ENCODE results near the gene EHBP1.

The EHBP1 gene

DNA sequence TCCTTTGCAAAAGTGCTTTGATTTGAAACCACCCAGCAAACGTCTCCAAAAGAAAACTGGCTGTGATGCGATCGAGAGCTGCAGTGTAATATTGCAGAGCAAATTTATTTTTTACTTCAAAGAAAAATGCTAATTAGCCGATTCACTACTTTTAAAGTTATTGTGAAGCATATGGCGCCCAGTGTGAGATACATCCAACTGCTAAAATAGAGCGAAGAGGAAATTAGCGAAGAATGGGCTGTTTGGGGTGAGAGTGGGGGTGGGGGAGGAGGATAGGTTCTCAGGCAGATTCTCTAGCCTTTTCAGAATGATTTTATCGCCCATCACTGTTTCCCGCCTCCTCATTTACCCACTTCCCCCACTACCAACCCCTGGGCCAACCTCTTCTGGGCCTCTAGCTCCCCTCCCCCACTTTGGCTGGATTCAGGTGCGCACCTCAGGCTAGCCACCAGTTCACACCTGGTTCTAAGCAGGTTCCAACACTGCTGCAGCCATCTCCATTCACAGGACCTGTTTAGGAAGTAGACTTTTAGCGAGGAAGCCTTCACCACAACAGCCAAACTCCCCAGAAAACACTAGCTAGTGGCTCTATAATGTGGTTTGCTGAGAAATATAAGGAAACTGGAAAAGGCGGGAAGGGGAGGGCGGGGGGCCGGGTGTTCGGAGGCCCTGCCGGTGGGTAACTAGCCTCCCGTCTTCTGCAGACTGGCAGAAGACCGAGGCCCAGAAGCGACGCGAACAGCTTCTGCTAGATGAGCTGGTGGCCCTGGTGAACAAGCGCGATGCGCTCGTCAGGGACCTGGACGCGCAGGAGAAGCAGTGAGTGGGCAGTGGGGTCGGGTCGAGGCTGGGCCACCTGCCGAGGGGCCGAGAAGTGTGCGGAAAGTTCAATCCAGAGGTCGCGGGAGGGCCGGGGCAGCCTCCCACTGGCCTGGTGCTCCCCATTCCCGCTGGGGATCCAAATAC is 339.1 kb downstream of the EHBP1 start:
- TF ChIP-seq CEBPB (IDR thresholded peaks at IDR 0.05) (no peak), CREB1 (IDR thresholded peaks at IDR 0.05; ENCODE audit: low read depth) (no peak), TEAD4 (IDR thresholded peaks at IDR 0.05) (no peak), TCF12 (IDR thresholded peaks at IDR 0.05; ENCODE audit: low read depth) (no peak)
- TF ChIP-seq, protein P1, sequence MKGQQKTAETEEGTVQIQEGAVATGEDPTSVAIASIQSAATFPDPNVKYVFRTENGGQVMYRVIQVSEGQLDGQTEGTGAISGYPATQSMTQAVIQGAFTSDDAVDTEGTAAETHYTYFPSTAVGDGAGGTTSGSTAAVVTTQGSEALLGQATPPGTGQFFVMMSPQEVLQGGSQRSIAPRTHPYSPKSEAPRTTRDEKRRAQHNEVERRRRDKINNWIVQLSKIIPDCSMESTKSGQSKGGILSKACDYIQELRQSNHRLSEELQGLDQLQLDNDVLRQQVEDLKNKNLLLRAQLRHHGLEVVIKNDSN (IDR thresholded peaks at IDR 0.05): no peak

DNA sequence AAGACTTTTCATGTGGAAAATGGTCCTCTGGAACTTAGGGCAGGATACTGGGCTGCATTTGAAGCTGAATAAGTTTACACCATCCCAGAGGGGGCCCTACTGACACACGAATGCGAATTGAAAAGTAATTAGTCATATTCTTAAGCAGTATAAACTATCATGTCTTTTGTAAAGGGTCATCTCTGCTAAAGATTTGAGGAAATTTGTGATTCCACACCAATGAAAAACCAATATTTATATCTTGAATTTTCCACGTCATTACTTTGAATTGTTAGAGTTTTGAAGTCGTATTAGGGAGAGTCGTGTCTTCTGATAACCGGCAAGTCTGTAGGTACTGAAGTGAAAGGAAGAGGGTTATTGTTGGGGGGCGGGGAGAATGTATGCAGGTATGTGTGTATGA is 341.0 kb downstream of the EHBP1 start:
- TF ChIP-seq, protein P2, sequence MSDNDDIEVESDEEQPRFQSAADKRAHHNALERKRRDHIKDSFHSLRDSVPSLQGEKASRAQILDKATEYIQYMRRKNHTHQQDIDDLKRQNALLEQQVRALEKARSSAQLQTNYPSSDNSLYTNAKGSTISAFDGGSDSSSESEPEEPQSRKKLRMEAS (IDR thresholded peaks at IDR 0.05): no peak
- no peak for TF ChIP-seq TEAD4 (IDR thresholded peaks at IDR 0.05)
- TF ChIP-seq ZBTB7A (IDR thresholded peaks at IDR 0.05; ENCODE audit: low read depth): no peak
- no peak for TF ChIP-seq CREB1 (IDR thresholded peaks at IDR 0.05; ENCODE audit: low read depth)
- no peak for TF ChIP-seq YY1 (IDR thresholded peaks at IDR 0.05; ENCODE audit: low read depth)
- no peak for TF ChIP-seq NFIC (IDR thresholded peaks at IDR 0.05)
- TF ChIP-seq CEBPB (IDR thresholded peaks at IDR 0.05): no peak
- no peak for TF ChIP-seq RAD21 (IDR thresholded peaks at IDR 0.05; ENCODE audit: low read depth)
- no peak for TF ChIP-seq EP300 (IDR thresholded peaks at IDR 0.05; ENCODE audit: borderline replicate concordance)
- TF ChIP-seq FOXM1 (IDR thresholded peaks at IDR 0.05; ENCODE audit: borderline replicate concordance, low read depth): no peak
- TF ChIP-seq TCF12 (IDR thresholded peaks at IDR 0.05; ENCODE audit: low read depth): no peak
- TF ChIP-seq, protein P1 (IDR thresholded peaks at IDR 0.05): no peak
- TF ChIP-seq TAF1 (IDR thresholded peaks at IDR 0.05; ENCODE audit: low read depth): no peak
- TF ChIP-seq, protein P3, sequence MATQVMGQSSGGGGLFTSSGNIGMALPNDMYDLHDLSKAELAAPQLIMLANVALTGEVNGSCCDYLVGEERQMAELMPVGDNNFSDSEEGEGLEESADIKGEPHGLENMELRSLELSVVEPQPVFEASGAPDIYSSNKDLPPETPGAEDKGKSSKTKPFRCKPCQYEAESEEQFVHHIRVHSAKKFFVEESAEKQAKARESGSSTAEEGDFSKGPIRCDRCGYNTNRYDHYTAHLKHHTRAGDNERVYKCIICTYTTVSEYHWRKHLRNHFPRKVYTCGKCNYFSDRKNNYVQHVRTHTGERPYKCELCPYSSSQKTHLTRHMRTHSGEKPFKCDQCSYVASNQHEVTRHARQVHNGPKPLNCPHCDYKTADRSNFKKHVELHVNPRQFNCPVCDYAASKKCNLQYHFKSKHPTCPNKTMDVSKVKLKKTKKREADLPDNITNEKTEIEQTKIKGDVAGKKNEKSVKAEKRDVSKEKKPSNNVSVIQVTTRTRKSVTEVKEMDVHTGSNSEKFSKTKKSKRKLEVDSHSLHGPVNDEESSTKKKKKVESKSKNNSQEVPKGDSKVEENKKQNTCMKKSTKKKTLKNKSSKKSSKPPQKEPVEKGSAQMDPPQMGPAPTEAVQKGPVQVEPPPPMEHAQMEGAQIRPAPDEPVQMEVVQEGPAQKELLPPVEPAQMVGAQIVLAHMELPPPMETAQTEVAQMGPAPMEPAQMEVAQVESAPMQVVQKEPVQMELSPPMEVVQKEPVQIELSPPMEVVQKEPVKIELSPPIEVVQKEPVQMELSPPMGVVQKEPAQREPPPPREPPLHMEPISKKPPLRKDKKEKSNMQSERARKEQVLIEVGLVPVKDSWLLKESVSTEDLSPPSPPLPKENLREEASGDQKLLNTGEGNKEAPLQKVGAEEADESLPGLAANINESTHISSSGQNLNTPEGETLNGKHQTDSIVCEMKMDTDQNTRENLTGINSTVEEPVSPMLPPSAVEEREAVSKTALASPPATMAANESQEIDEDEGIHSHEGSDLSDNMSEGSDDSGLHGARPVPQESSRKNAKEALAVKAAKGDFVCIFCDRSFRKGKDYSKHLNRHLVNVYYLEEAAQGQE (IDR thresholded peaks at IDR 0.05; ENCODE audit: low read depth): no peak
- TF ChIP-seq EGR1 (IDR thresholded peaks at IDR 0.05): no peak

DNA sequence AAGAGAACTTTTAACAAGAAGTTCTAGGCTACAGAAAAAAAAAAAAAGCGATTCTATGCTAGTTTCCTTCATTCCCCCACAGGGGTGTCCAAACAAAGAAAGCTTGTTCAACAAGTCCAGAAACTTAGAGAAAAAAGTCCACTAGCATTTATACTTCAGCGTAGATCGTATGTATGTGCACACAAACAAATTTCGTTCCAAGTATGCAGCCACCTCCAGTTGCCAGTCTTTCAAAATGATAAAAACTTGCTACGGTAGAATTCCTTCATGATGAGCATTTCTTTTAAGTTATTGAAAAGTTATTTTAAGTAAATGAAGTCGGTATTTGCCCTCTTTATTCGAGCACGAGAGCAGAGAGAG is 341.4 kb downstream of the EHBP1 start:
- no peak for TF ChIP-seq EGR1 (IDR thresholded peaks at IDR 0.05)
- TF ChIP-seq ZBTB7A (IDR thresholded peaks at IDR 0.05; ENCODE audit: low read depth): no peak
- TF ChIP-seq YY1 (IDR thresholded peaks at IDR 0.05; ENCODE audit: low read depth): no peak
- no peak for TF ChIP-seq CEBPB (IDR thresholded peaks at IDR 0.05)
- TF ChIP-seq TCF12 (IDR thresholded peaks at IDR 0.05; ENCODE audit: low read depth): no peak
- TF ChIP-seq TEAD4 (IDR thresholded peaks at IDR 0.05): no peak
- TF ChIP-seq, protein P3 (IDR thresholded peaks at IDR 0.05; ENCODE audit: low read depth): no peak
- TF ChIP-seq RAD21 (IDR thresholded peaks at IDR 0.05; ENCODE audit: low read depth): no peak
- TF ChIP-seq CREB1 (IDR thresholded peaks at IDR 0.05; ENCODE audit: low read depth): no peak
- TF ChIP-seq, protein P1 (IDR thresholded peaks at IDR 0.05): no peak
- TF ChIP-seq, protein P2 (IDR thresholded peaks at IDR 0.05): no peak
- TF ChIP-seq TAF1 (IDR thresholded peaks at IDR 0.05; ENCODE audit: low read depth): no peak
- TF ChIP-seq NFIC (IDR thresholded peaks at IDR 0.05): no peak
- no peak for TF ChIP-seq FOXM1 (IDR thresholded peaks at IDR 0.05; ENCODE audit: borderline replicate concordance, low read depth)
- TF ChIP-seq EP300 (IDR thresholded peaks at IDR 0.05; ENCODE audit: borderline replicate concordance): no peak

DNA sequence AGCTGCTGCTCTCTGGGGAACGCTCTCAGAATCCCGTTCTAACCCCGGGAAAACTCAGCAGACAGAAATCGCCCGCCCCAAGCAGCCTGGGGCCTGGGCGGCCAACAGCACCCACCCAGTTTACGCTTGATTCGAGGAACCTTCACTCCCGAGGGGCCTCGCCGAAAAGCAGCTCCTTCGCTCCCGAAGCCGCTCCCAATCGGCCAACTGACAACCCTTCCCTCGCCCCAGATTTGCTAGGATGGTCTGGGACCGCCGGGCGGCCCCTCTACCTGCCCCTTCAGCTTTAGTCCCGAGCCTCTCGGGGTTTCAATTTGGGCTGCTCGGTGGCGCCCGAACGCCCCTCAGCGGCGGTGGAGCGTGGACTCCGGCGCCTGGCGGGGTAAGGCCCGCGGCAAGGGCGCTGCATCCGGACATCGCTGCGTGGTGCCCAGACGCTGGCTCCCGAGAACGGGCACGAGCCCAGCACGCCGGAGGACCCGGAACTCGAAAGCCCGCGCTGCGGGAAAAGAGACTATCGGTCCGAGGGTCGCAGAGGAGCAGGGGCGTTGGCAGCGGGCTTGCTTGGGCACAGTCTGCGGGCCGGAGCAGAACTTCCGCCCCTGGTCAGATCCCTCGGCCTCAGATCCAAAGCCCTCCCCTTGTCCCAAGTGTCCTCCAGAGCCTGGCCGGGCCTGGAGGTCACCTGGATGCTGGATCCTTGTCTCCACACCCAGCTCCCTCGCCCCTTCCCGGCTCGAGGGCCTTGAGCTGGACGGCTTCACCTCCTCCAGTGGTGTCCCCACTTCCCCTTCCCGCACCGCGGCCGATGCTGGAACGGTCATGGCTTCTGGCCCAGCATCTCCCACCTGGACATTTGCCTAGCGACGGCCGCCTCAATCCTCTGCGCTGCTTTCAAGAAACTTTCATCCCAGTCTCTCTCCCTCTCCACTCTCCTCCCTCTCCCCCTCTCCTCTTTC is 342.1 kb downstream of the EHBP1 start:
- TF ChIP-seq CEBPB (IDR thresholded peaks at IDR 0.05) (no peak), NFIC (IDR thresholded peaks at IDR 0.05) (no peak), YY1 (IDR thresholded peaks at IDR 0.05; ENCODE audit: low read depth) (no peak), EP300 (IDR thresholded peaks at IDR 0.05; ENCODE audit: borderline replicate concordance) (no peak), TCF12 (IDR thresholded peaks at IDR 0.05; ENCODE audit: low read depth) (no peak)
- TF ChIP-seq, protein P1 (IDR thresholded peaks at IDR 0.05): no peak
